A673 (cell line): ENCODE results near the gene ITK. TPM values are rescaled to one million over a fixed set of nuclear protein-coding genes. Genes with fewer than 3 reads are reported as not detected.

Experiments
- BruUV-seq: library from RNA; stranded (reverse); fragments of 400-500 nt; replicated peaks from 2 replicates; lab custom pipeline; 2021; lab: Mats Ljungman, UMichigan
- CTCF ChIA-PET: fragments of 300-600 bp; sonication (Branson Sonifier 250); formaldehyde crosslinking; loops from one replicate; lab custom pipeline; 2022; ENCODE audit warnings: antibody characterized with exemption; lab: Charles Lee
- POLR2A ChIA-PET: fragments of 300-600 bp; sonication (Branson Sonifier 250); formaldehyde crosslinking; loops from one replicate; lab custom pipeline; 2022; ENCODE audit warnings: antibody characterized with exemption; ENCODE audit not compliant: low non-redundant PET; lab: Charles Lee
- DNase-seq: peaks from one replicate; pipeline ENCODE4 v3.0.0-alpha.2; 2015; ENCODE audit warnings: low spot score
- H3K27ac ChIP-seq: fragments of 200-600 bp; sonication (generic); 2 replicates; pipeline ENCODE4 v1.5.1; 2016; ENCODE audit warnings: mixed run types, low read depth, mild to moderate bottlenecking, mixed read lengths, antibody characterized with exemption, low read length; ENCODE audit not compliant: poor library complexity, severe bottlenecking
- H3K27me3 ChIP-seq: fragments of 200-600 bp; sonication (generic); replicated peaks from 2 replicates; pipeline ENCODE4 v1.6.1; 2017; ENCODE audit warnings: mixed run types, low read depth, mild to moderate bottlenecking, mixed read lengths, antibody characterized with exemption, low read length; ENCODE audit not compliant: insufficient read depth, poor library complexity
- H3K36me3 ChIP-seq: fragments of 200-600 bp; sonication (generic); 2 replicates; pipeline ENCODE4 v1.6.1; 2016; ENCODE audit warnings: mixed run types, mild to moderate bottlenecking, mixed read lengths, antibody characterized with exemption, low read length; ENCODE audit not compliant: insufficient read depth, poor library complexity, severe bottlenecking
- H3K4me1 ChIP-seq: fragments of 200-600 bp; sonication (generic); 2 replicates; pipeline ENCODE4 v1.6.1; 2017; ENCODE audit warnings: mixed run types, mild to moderate bottlenecking, mixed read lengths, antibody characterized with exemption, low read length; ENCODE audit not compliant: insufficient read depth, poor library complexity, severe bottlenecking
- H3K4me3 ChIP-seq: fragments of 200-600 bp; sonication (generic); 2 replicates; pipeline ENCODE4 v1.5.1; 2016; ENCODE audit warnings: low read depth, mixed run types, mild to moderate bottlenecking, mixed read lengths, low read length; ENCODE audit not compliant: poor library complexity, severe bottlenecking
- H3K9me3 ChIP-seq: fragments of 200-600 bp; sonication (generic); 2 replicates; pipeline ENCODE4 v1.6.1; 2016; ENCODE audit warnings: mixed run types, low read depth, mild to moderate bottlenecking, mixed read lengths, antibody characterized with exemption, low read length; ENCODE audit not compliant: poor library complexity, severe bottlenecking
- CTCF ChIP-seq: fragments of 300-800, 200-600 bp; sonication (generic); conservative IDR thresholded peaks from 2 replicates; pipeline ENCODE4 v1.5.1; 2017; ENCODE audit warnings: low read depth, mild to moderate bottlenecking, antibody characterized with exemption, low read length, moderate library complexity, mixed read lengths
- EZH2 ChIP-seq: fragments of 200-600 bp; sonication (generic); IDR thresholded peaks from 2 replicates; pipeline ENCODE4 v1.6.1; 2017; ENCODE audit warnings: borderline replicate concordance, low read depth, mild to moderate bottlenecking, mixed read lengths, antibody characterized with exemption, low read length; ENCODE audit not compliant: poor library complexity, severe bottlenecking
- intact Hi-C: fragments of 100-400 bp; cut with micrococcal nuclease; formaldehyde crosslinking; loops from one replicate; pipeline ENCODE4 v1.10.0; 2022; ENCODE audit not compliant: unreplicated experiment
- total RNA-seq: library from RNA; stranded (reverse); gene quantifications from 2 replicates; pipeline ENCODE4 v1.2.3, GENCODE V29; 2021

ITK gene
- total RNA-seq, 1 experiment from 2014 or later, result not detected

GRCh38 chr5:157137691-157138090 is 42.9 kb upstream of the ITK start:
- Histone ChIP-seq H3K9me3 (no peaks in the 10 kb centered on the region), H3K27me3 (no peaks in the 10 kb centered on the region), H3K27ac (no peak overlapping the region), H3K4me3 (no peak overlapping the region), H3K36me3 (peaks cover 13% of the 10 kb centered on the region), H3K4me1 (no peaks in the 10 kb centered on the region)
- intact Hi-C loops, result loop anchor here (10.0 kb wide), 1 partner anchor 1193 kb away; no protein-coding TSS in a partner anchor
- no peak for DNase-seq
- BruUV-seq, result no TSS peak
- POLR2A ChIA-PET, result no interaction called here
- CTCF ChIA-PET, result no interaction called here
- no peak for TF ChIP-seq EZH2
- no peak for TF ChIP-seq CTCF

- no peak for TF ChIP-seq EZH2
- no peak for TF ChIP-seq CTCF
- peak within 1 kb of the TSS; percentile 64 for H3K4me3 ChIP-seq
- peaks cover 5% of the 10 kb centered on the region for H3K4me1 ChIP-seq
- H3K27ac ChIP-seq, result peak within 1 kb of the TSS; percentile 86
- no peaks in the 10 kb centered on the region for H3K27me3 ChIP-seq
- ChIA-PET CTCF (interaction anchor here (1.8 kb wide), 1 partner anchor 10 kb away, joined by 8 read pairs; no protein-coding TSS in a partner anchor), POLR2A (no interaction called here)
- intact Hi-C loops, result loop anchor here (10.0 kb wide), 1 partner anchor 332 kb away; no protein-coding TSS in a partner anchor
- BruUV-seq, result TSS peak; percentile 60
- peaks cover 11% of the 10 kb centered on the region for H3K36me3 ChIP-seq
- no peaks in the 10 kb centered on the region for H3K9me3 ChIP-seq
- peak; percentile 97 for DNase-seq
Measured at GRCh38 chr5:157142317-157143126, 38.1 kb upstream of the ITK start, which contains the start of gene MED7. Gene MED7 (minus strand): TSS chr5:157142865. CDS start chr5:157139431, 3,434 bp downstream.

- peak overlapping the region; percentile 86 for H3K27ac ChIP-seq
- H3K36me3 ChIP-seq, result peaks cover 9% of the 10 kb centered on the region
- ChIA-PET CTCF (interaction anchor here (1.8 kb wide), 1 partner anchor 11 kb away, joined by 8 read pairs; no protein-coding TSS in a partner anchor), POLR2A (no interaction called here)
- H3K27me3 ChIP-seq, result no peaks in the 10 kb centered on the region
- H3K9me3 ChIP-seq, result no peaks in the 10 kb centered on the region
- TF ChIP-seq EZH2, result no peak
- TF ChIP-seq CTCF, result no peak
- H3K4me3 ChIP-seq, result peak overlapping the region; percentile 64
- BruUV-seq, result TSS peak; percentile 100
- peak; percentile 40 for DNase-seq
- H3K4me1 ChIP-seq, result peaks cover 5% of the 10 kb centered on the region
- intact Hi-C loops, result loop anchor here (10.0 kb wide), 1 partner anchor 331 kb away; no protein-coding TSS in a partner anchor
Measured at GRCh38 chr5:157143127-157143971, 37.3 kb upstream of the ITK start.
